HTERT RPE-1 (cell line): ENCODE measurements around the gene CENPVL1.
"Not testable (repeated sequence)": the region's sequence is repeated elsewhere in the genome, so short reads cannot be mapped to it uniquely, and the experiment has no call there.

Experiments
- in situ Hi-C: fragments of 300-500 bp; cut with MboI; formaldehyde crosslinking; loops from 4 replicates; pipeline ENCODE4 v1.14.3; 2020; ENCODE audit warnings: low sequenced_read_pairs

CENPVL1 gene

DNA sequence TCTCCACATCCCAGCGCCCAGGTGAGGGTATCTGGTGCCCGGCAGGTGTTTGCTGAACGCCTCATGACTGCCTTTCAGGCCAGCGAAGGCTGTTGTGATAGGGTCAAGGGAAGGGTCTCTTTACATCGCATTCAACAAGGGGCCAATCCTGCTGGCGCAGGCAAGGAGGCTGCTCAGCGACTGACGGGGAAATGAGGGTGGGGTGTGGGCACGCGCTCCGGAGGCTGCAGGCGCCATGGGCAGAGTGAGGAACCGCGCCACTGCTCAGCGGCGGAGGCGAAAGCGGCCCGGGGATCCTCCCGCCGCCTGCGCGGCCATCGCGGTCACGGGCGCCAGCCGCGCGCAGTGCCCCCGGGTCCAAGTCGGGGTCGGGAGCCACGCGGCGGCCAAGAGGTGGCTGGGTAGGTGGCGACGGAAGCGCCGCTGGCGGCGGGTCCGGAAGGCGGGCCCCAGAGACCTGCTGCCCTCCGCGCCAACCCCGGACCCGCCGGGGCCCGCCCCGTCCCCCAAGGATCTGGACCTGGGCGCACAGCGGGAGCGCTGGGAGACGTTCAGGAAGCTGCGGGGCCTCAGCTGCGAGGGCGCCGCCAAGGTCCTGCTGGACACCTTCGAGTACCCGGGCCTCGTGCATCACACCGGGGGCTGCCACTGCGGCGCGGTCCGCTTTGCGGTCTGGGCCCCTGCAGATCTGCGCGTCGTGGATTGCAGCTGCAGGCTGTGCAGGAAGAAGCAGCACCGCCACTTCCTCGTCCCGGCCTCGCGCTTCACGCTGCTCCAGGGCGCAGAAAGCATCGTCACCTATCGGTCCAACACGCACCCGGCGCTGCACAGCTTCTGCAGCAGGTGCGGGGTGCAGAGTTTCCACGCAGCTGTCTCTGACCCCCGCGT is at the start of gene CENPVL1:
CENPVL1 (plus strand) TSS at position 236 of the 888 bp plus-strand sequence; CDS start at position 236, 0 bp downstream.
- in situ Hi-C loops = not testable (repeated sequence)

DNA sequence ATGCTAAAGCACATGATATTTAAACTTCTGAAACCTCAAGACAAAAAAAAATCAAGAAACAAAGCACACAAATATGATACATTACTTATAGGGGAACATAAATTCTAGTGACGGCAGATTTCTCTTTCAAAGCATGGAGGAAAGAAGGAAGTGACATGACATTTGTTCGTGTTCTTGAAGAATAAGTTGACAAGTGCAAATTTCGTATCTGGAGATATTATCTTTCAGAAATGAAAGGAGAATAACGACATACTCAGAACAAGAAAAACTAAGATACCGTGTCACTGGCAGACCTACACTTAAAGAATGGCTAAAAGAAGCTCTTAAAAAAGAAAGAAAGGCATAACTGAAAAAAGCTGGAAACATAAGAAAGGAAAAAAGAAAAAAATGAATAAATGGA is 44.3 kb upstream of the CENPVL1 start:
- in situ Hi-C loops = no loop called here

- in situ Hi-C loops = not testable (repeated sequence)
Measured at GRCh38 chrX:51679689-51680433, 30.5 kb upstream of the CENPVL1 start.

DNA sequence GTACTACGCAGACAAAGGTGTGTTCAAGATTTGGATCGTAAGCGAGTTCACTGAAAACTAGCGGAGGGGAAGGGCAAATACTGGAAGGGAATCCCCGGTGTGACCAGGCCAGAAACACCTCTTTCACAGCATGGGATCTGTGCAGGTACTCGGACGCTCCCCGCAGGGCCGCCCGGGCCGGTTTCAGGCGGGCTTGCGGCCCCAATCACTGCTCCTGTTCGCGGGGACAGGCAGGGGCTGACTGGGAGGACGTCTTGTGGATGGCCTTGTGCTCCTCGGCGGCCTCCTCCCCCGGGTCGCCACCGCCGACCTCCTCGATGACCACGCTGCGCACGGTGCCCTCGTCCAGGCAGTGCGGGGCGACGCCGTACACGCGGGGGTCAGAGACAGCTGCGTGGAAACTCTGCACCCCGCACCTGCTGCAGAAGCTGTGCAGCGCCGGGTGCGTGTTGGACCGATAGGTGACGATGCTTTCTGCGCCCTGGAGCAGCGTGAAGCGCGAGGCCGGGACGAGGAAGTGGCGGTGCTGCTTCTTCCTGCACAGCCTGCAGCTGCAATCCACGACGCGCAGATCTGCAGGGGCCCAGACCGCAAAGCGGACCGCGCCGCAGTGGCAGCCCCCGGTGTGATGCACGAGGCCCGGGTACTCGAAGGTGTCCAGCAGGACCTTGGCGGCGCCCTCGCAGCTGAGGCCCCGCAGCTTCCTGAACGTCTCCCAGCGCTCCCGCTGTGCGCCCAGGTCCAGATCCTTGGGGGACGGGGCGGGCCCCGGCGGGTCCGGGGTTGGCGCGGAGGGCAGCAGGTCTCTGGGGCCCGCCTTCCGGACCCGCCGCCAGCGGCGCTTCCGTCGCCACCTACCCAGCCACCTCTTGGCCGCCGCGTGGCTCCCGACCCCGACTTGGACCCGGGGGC is 28.2 kb upstream of the CENPVL1 start:
- in situ Hi-C loops = not testable (repeated sequence)

DNA sequence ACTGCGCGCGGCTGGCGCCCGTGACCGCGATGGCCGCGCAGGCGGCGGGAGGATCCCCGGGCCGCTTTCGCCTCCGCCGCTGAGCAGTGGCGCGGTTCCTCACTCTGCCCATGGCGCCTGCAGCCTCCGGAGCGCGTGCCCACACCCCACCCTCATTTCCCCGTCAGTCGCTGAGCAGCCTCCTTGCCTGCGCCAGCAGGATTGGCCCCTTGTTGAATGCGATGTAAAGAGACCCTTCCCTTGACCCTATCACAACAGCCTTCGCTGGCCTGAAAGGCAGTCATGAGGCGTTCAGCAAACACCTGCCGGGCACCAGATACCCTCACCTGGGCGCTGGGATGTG is 27.6 kb upstream of the CENPVL1 start, which contains the start of gene CENPVL2:
CENPVL2 (minus strand) TSS at position 112 of the 343 bp plus-strand sequence; CDS start at position 112, 0 bp downstream.
- in situ Hi-C loops = not testable (repeated sequence)

DNA sequence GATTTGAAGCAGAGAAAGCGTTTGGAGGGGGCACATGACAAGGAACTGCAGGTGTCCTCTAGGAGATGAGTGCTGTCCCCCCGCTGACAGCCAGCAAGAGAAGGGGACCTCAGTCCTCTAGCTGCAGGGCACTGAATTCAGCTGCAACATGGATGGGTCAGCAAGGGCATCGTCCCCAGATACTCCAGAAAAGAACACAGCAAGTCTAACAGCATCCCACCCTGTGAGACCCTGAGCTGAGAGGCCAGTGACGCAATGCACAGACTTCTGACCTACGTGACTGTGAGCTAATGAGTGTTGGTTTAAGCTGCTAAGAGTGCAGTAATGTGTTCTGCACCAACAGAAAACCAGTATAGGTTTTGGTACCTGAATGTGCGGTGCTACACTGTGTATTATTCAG is 16.1 kb upstream of the CENPVL1 start:
- in situ Hi-C loops = no loop called here

DNA sequence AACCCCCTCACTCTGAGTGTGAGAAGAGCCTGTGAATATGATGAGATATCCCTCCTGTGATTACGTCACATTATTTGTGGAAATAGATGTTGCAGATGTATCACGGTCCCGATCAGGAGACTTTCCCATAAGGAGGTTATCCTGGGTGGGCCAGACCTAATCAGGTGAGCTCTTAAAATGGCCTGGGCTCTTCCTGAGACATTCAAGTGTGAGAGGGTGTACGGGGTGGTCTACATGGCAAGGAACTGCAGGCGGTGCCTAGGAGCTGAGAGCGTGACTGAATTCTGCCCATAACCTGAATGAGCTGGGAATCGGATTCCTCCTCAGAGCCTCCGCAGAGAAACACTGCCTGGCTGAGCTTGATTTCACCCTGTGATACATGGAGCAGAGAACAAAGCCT is 12.9 kb upstream of the CENPVL1 start:
- in situ Hi-C loops = no loop called here

DNA sequence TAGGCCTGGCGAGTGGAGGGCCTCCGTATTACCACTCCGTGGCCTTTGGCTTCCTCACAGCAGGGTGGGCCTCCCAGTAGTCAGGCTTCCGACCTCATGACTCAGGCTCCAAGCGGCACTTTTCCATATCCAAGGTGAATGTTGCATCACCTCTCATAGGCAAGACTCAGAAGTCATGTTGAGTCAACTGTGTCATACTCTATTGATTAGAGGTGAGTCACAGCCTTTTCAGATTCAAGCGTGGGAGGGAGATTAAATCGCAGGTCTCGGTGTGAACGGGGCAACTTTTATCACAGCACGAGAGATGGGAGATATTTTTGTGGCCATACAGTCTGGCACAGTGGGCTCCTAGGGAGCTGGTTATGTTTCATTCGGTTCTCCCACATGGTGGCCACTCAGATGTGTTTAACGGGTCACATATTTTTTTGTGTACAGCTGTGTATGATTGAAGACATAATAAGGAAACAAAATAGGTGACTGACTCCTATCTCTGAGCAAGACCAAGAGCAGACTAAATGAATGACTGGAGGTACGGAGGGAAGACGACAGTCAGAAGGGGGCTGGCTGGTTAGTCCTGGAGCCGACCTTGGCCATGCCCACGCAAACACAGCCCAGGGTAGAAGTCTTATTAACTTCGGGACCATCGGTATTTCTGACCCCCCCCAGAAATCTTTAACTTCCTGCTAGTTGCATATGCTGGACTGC is 2.8 kb downstream of the CENPVL1 start:
- in situ Hi-C loops = not testable (repeated sequence)

DNA sequence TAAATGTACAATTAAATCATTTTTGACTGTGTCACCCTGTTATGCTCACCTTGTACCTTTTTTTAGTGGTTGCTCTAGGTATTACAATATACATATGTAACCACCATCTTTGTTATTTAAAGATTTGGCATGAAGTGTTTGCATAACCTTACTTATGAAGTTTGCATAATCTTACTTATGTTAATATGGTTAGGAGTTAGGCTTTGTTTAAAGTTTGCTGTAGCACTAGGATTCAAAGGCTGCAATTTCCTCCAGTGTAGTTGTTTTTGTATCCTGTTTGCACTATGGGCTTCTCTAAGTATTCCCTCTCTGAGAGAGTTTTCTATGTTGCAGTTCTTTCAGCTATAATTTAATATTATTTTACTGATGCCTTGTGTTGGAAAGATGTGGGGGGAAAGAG is 17.9 kb downstream of the CENPVL1 start:
- in situ Hi-C loops = no loop called here

DNA sequence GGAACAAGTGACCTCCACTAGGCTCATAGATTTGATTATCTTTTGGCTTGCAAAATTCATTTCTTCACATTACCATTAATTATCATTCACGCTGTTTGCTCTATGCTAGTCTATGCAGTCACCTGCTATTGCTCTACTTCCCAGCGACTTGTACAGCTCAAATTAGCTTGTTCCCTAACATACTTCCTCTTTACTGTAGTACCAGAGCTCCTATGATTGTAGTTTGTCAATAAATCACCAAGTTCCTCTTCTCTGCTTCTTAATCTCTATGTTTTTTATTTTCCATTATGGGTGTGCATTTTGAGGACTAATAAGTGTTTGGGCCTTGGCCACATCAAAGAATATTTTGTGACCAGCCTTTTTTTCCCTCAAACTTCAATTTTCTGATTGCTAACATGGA is 26.8 kb downstream of the CENPVL1 start:
- in situ Hi-C loops = no loop called here

- in situ Hi-C loops = no loop called here
Measured at GRCh38 chrX:51742586-51742985, 32.3 kb downstream of the CENPVL1 start.

DNA sequence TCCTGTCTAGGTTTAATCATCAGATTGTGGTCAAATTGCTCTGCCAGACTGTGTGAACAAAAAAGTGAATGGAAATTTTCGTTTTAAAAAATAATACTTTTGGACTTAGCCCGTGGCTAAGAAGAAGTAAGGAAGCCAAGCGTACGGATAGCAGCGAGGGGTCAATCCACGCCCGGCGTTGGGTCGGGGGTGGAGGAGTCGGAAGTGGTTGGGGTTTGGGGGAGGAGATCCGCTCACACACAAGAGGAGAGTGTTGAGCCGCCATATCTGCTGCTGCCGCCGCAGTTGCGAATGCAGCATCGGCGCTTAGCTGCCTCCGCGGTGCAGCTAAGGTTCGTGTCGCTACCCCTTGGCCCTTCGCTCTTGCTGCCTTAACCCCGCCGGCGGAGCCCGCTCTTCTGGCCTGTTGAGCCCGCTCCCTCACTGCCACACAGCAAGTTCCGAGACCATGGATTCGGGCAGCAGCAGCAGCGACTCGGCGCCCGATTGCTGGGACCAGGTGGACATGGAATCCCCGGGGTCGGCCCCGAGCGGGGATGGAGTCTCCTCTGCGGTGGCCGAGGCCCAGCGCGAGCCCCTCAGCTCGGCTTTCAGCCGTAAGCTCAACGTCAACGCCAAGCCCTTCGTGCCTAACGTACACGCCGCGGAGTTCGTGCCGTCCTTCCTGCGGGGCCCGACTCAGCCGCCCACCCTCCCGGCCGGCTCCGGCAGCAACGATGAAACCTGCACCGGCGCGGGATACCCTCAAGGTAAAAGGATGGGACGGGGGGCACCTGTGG is 33.1 kb downstream of the CENPVL1 start, which contains the start of gene GSPT2:
GSPT2 (plus strand) TSS at position 264 of the 779 bp plus-strand sequence; CDS start at position 449, 185 bp downstream.
- in situ Hi-C loops = no loop called here

DNA sequence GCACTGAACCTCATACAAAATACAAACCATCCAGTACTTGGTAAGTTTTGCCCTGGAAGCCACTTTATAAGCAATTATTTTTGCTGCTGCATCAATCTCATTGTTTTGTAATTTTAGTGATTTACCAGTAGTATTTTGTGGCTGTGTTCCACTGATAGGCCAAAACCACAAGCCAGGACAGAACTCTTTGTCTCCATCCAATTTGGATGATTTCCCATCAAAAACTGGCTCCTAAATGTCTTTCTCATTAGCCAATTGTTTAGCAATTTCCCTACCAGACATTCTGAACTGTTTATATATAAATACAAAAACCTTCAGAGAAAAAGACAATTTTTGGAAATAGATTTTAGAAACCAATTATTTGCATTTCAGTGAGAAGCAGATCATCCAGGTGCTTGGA is 37.4 kb downstream of the CENPVL1 start:
- in situ Hi-C loops = no loop called here

GRCh38 chrX:51759055-51759839 is 48.9 kb downstream of the CENPVL1 start:
- in situ Hi-C loops = no loop called here

GRCh38 chrX:51760657-51761056 is 50.3 kb downstream of the CENPVL1 start:
- in situ Hi-C loops = no loop called here
